PC-3 (cell line): Measurements from ENCODE around the gene ANKRD45.

Source experiments
- EZH2 ChIP-seq: fragments of 300-600 bp; sonication (generic); IDR thresholded peaks from one replicate; pipeline ENCODE4 v1.6.1; 2017; ENCODE audit warnings: antibody characterized with exemption, mild to moderate bottlenecking, low read length; ENCODE audit not compliant: unreplicated experiment
- EZH2phosphoT487 ChIP-seq: fragments of 300-600 bp; sonication (generic); IDR thresholded peaks from 2 replicates; pipeline ENCODE4 v1.6.1; 2018; ENCODE audit warnings: mild to moderate bottlenecking, antibody characterized with exemption, low read length, borderline replicate concordance
- TF ChIP-seq, protein P1 (sequence below): fragments of 300-600 bp; sonication (generic); conservative IDR thresholded peaks from 2 replicates; pipeline ENCODE4 v1.5.1; 2017; ENCODE audit warnings: antibody characterized with exemption, low read depth, mild to moderate bottlenecking, low read length

GRCh38 chr1:173646656-173647055, 23.0 kb downstream of the ANKRD45 start:
- TF ChIP-seq, protein P1, sequence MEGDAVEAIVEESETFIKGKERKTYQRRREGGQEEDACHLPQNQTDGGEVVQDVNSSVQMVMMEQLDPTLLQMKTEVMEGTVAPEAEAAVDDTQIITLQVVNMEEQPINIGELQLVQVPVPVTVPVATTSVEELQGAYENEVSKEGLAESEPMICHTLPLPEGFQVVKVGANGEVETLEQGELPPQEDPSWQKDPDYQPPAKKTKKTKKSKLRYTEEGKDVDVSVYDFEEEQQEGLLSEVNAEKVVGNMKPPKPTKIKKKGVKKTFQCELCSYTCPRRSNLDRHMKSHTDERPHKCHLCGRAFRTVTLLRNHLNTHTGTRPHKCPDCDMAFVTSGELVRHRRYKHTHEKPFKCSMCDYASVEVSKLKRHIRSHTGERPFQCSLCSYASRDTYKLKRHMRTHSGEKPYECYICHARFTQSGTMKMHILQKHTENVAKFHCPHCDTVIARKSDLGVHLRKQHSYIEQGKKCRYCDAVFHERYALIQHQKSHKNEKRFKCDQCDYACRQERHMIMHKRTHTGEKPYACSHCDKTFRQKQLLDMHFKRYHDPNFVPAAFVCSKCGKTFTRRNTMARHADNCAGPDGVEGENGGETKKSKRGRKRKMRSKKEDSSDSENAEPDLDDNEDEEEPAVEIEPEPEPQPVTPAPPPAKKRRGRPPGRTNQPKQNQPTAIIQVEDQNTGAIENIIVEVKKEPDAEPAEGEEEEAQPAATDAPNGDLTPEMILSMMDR, result no peak
- no peak for TF ChIP-seq EZH2phosphoT487
- no peak for TF ChIP-seq EZH2
